Measurements from ENCODE around the gene SPACDR.

SPACDR gene

GRCh38 chr7:100482728-100483089 is 18.6 kb upstream of the SPACDR start:
- Histone ChIP-seq H3K4me2 (peak overlapping the region; percentile 87 to 100 (median 95)), H3K36me3 (no peaks in the 10 kb centered on the region), H3K4me3 (peak overlapping the region; percentile 57 to 76 (median 67)), H3K27me3 (no peaks in the 10 kb centered on the region), H3K4me1 (peaks cover 38 to 75% (median 59%) of the 10 kb centered on the region in 10 experiments), H3K27ac (no peak overlapping the region), H4K20me1 (peaks cover 0 to 10% (median under 1%) of the 10 kb centered on the region in 11 experiments; a peak in 14 of 22 replicates), H3K9ac (peak overlapping the region; percentile 62 to 78 (median 75); a peak in 20 of 22 replicates), H3K9me3 (replicated peaks in 1 of 11) (no peaks in the 10 kb centered on the region)
- no peak for TF ChIP-seq Cebpa-rat (IDR thresholded peaks at IDR 0.05)

GRCh38 chr7:100481466-100481865 is 17.4 kb upstream of the SPACDR start:
- Histone ChIP-seq H3K9me3 (replicated peaks in 1 of 11) (no peaks in the 10 kb centered on the region), H3K36me3 (peaks cover 0 to 11% (median 10%) of the 10 kb centered on the region in 11 experiments; a peak in 13 of 22 replicates), H3K27me3 (no peaks in the 10 kb centered on the region), H3K9ac (peak overlapping the region in 3 of 11 experiments; percentile 2 to 44 (median 21); a peak in 2 of 22 replicates), H4K20me1 (peaks cover 12 to 22% (median 13%) of the 10 kb centered on the region in 11 experiments), H3K27ac (0 out of 22 replicates have a peak overlapping the region, but pooled peaks of 1 of the 11 experiments have one; percentile 18), H3K4me3 (no peak overlapping the region), H3K4me1 (peaks cover 33 to 67% (median 55%) of the 10 kb centered on the region in 10 experiments), H3K4me2 (peak overlapping the region in 8 of 11 experiments; percentile 97 to 100 (median 99); a peak in 13 of 22 replicates)
- no peak for TF ChIP-seq Cebpa-rat (IDR thresholded peaks at IDR 0.05)

GRCh38 chr7:100478958-100479660 is 15.0 kb upstream of the SPACDR start, which contains the start of gene TSC22D4:
TSC22D4 (minus strand) TSS chr7:100479214; CDS start chr7:100478038, 1,176 bp downstream.
- no peak for TF ChIP-seq Cebpa-rat (IDR thresholded peaks at IDR 0.05)
- Histone ChIP-seq H3K27ac (peak within 1 kb of the TSS; percentile 73 to 93 (median 89)), H3K27me3 (no peaks in the 10 kb centered on the region), H4K20me1 (peaks cover 36 to 41% (median 36%) of the 10 kb centered on the region in 11 experiments), H3K9me3 (replicated peaks in 1 of 11) (no peaks in the 10 kb centered on the region), H3K36me3 (peaks cover 9 to 34% (median 28%) of the 10 kb centered on the region in 11 experiments), H3K4me3 (peak within 1 kb of the TSS; percentile 74 to 100 (median 96)), H3K9ac (peak within 1 kb of the TSS; percentile 87 to 97 (median 92)), H3K4me2 (peak within 1 kb of the TSS; percentile 97 to 100 (median 99)), H3K4me1 (peaks cover 43 to 75% (median 68%) of the 10 kb centered on the region in 10 experiments)

GRCh38 chr7:100477871-100478267 is 13.8 kb upstream of the SPACDR start:
- Histone ChIP-seq H4K20me1 (peaks cover 48 to 54% (median 49%) of the 10 kb centered on the region in 11 experiments), H3K27ac (peak overlapping the region; percentile 64 to 93 (median 89); a peak in 21 of 22 replicates), H3K9me3 (replicated peaks in 1 of 11) (no peaks in the 10 kb centered on the region), H3K27me3 (no peaks in the 10 kb centered on the region), H3K4me3 (peak overlapping the region; percentile 74 to 100 (median 96)), H3K4me1 (peaks cover 55 to 81% (median 76%) of the 10 kb centered on the region in 10 experiments), H3K4me2 (peak overlapping the region; percentile 97 to 100 (median 99)), H3K9ac (peak overlapping the region; percentile 87 to 97 (median 92)), H3K36me3 (peaks cover 15 to 46% (median 37%) of the 10 kb centered on the region in 11 experiments)
- TF ChIP-seq Cebpa-rat (IDR thresholded peaks at IDR 0.05), result no peak

DNA sequence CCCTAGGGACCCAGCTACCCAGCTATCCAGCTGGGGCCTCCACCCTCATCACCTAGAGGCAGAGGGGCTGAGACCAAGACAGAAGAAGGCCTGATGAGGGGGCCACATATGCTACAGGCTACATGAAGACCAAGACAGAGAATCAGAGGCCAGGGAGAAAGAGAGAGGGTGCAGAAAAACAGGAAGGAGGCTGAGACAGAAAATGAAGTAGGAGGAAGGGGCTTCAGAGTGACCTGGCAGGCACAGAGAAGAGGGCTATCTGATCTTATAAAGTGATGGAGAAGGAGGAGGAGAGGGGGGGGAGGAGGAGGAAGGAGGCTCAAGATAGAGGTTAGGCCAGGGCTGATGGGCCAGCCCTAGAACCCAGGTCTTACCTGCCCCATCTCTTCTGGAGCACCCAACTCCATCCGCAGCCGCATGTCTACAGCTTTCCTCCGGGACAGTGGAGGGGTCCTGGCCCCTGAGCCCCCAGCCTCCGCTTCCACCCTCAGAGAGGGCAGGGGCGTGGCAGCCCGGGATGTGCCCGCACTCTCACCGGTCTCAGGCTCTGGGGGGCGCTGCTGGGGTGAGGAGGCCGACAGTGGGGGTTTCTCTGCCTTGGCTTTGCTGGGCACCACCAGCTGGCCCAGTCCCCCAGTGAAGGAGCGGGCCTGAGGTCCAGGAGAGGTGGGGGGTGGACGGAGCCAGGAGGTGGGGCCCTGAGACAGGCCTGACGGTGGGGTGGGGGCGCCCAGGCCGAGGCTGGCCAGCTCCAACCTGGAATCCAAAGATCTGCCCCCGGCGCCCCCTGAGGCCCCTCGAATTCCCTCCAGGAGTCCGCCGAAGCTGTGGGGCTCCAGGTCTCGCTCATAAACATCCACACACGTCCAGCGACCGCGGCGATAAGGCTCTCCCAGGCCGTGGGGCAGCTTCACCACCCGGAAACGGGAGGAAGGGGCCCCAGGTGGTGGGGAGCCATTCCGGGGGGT is 13.1 kb upstream of the SPACDR start:
- H3K4me3 ChIP-seq, result peak overlapping the region; percentile 74 to 100 (median 96)
- no peaks in the 10 kb centered on the region for H3K27me3 ChIP-seq
- peak overlapping the region; percentile 97 to 100 (median 99) for H3K4me2 ChIP-seq
- no peak for TF ChIP-seq Cebpa-rat (IDR thresholded peaks at IDR 0.05)
- H3K9me3 ChIP-seq (replicated peaks in 1 of 11), result no peaks in the 10 kb centered on the region
- H3K9ac ChIP-seq, result peak overlapping the region; percentile 87 to 97 (median 92)
- peaks cover 55 to 61% (median 56%) of the 10 kb centered on the region in 11 experiments for H4K20me1 ChIP-seq
- H3K27ac ChIP-seq, result peak overlapping the region; percentile 64 to 93 (median 89)
- peaks cover 54 to 81% (median 76%) of the 10 kb centered on the region in 10 experiments for H3K4me1 ChIP-seq
- H3K36me3 ChIP-seq, result peaks cover 15 to 51% (median 37%) of the 10 kb centered on the region in 11 experiments

- Histone ChIP-seq H3K9me3 (replicated peaks in 1 of 11) (no peaks in the 10 kb centered on the region), H3K4me3 (peak overlapping the region; percentile 74 to 100 (median 96)), H3K27ac (peak overlapping the region in 10 of 11 experiments; percentile 82 to 93 (median 90); a peak in 18 of 22 replicates), H3K9ac (peak overlapping the region; percentile 87 to 97 (median 92)), H3K36me3 (peaks cover 20 to 60% (median 44%) of the 10 kb centered on the region in 11 experiments), H3K4me2 (peak overlapping the region; percentile 97 to 100 (median 99)), H4K20me1 (peaks cover 64 to 70% (median 65%) of the 10 kb centered on the region in 11 experiments), H3K27me3 (no peaks in the 10 kb centered on the region), H3K4me1 (peaks cover 62 to 81% (median 79%) of the 10 kb centered on the region in 10 experiments)
- no peak for TF ChIP-seq Cebpa-rat (IDR thresholded peaks at IDR 0.05)
Observed at GRCh38 chr7:100476101-100476780, 12.2 kb upstream of the SPACDR start.

GRCh38 chr7:100475549-100475948 is 11.5 kb upstream of the SPACDR start:
- H3K4me3 ChIP-seq, result peak overlapping the region; percentile 74 to 100 (median 96)
- no peaks in the 10 kb centered on the region for H3K27me3 ChIP-seq
- H3K36me3 ChIP-seq, result peaks cover 20 to 64% (median 49%) of the 10 kb centered on the region in 11 experiments
- peak overlapping the region in 10 of 11 experiments; percentile 37 to 93 (median 88); a peak in 17 of 22 replicates for H3K27ac ChIP-seq
- H4K20me1 ChIP-seq, result peaks cover 68 to 76% (median 71%) of the 10 kb centered on the region in 11 experiments
- H3K9me3 ChIP-seq (replicated peaks in 1 of 11), result no peaks in the 10 kb centered on the region
- peak overlapping the region; percentile 97 to 100 (median 99) for H3K4me2 ChIP-seq
- peaks cover 62 to 80% (median 75%) of the 10 kb centered on the region in 10 experiments for H3K4me1 ChIP-seq
- H3K9ac ChIP-seq, result peak overlapping the region; percentile 87 to 97 (median 92)
- TF ChIP-seq Cebpa-rat (IDR thresholded peaks at IDR 0.05), result no peak
